Prostate gland (tissue), 2 donors: ENCODE data around the gene MAPKAP1.

Experiments
- POLR2A ChIP-seq: fragments of 450-650 bp; IDR thresholded peaks from one replicate; pipeline ENCODE4 v1.6.1; 2016; ENCODE audit warnings: antibody characterized with exemption, mild to moderate bottlenecking
- TF ChIP-seq, protein P1 (sequence below), 4 experiments: fragments of 200-600 bp in 2 of 4; fragments of 450-650 bp in 2 of 4; sonication (generic) in 2 of 4; IDR thresholded peaks; 1 replicate in 3 of 4; 2 replicates in 1 of 4; pipeline ENCODE4 v1.5.1; 2016 to 2019; ENCODE audit warnings: antibody characterized with exemption in 4 of 4, mild to moderate bottlenecking in 2 of 4, moderate library complexity in 2 of 4

- TF ChIP-seq POLR2A: no peak
- TF ChIP-seq, protein P1, sequence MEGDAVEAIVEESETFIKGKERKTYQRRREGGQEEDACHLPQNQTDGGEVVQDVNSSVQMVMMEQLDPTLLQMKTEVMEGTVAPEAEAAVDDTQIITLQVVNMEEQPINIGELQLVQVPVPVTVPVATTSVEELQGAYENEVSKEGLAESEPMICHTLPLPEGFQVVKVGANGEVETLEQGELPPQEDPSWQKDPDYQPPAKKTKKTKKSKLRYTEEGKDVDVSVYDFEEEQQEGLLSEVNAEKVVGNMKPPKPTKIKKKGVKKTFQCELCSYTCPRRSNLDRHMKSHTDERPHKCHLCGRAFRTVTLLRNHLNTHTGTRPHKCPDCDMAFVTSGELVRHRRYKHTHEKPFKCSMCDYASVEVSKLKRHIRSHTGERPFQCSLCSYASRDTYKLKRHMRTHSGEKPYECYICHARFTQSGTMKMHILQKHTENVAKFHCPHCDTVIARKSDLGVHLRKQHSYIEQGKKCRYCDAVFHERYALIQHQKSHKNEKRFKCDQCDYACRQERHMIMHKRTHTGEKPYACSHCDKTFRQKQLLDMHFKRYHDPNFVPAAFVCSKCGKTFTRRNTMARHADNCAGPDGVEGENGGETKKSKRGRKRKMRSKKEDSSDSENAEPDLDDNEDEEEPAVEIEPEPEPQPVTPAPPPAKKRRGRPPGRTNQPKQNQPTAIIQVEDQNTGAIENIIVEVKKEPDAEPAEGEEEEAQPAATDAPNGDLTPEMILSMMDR (IDR thresholded peaks at IDR 0.05): no peak
Measured at GRCh38 chr9:125431012-125431305, 276.0 kb downstream of the MAPKAP1 start.
